Neural progenitor cell (in vitro differentiated cells): Measurements from ENCODE around the gene TREX2. TPM values are rescaled to one million over a fixed set of nuclear protein-coding genes. Genes with fewer than 3 reads are reported as not detected.

Source experiments
- DNase-seq: peaks from one replicate; pipeline ENCODE4 v3.0.0-alpha.2; 2016; ENCODE audit warnings: low spot score
- H2AFZ ChIP-seq: fragments of 200-600 bp; sonication (generic); replicated peaks from 2 replicates; pipeline ENCODE4 v1.6.1; 2016; ENCODE audit warnings: antibody characterized with exemption
- H3F3A ChIP-seq: fragments of 200-600 bp; sonication (generic); 2 replicates; pipeline ENCODE4 v1.6.1; 2016; ENCODE audit warnings: antibody characterized with exemption, low read depth
- H3K27ac ChIP-seq: fragments of 200-600 bp; sonication (generic); 2 replicates; pipeline ENCODE4 v1.5.1; 2016; ENCODE audit warnings: mild to moderate bottlenecking
- H3K27me3 ChIP-seq: fragments of 200-600 bp; sonication (generic); 2 replicates; pipeline ENCODE4 v1.6.1; 2016; ENCODE audit warnings: mild to moderate bottlenecking, moderate library complexity
- H3K36me3 ChIP-seq: fragments of 200-600 bp; sonication (generic); 2 replicates; pipeline ENCODE4 v1.5.1; 2016
- H3K4me1 ChIP-seq: fragments of 200-600 bp; sonication (generic); 2 replicates; pipeline ENCODE4 v1.6.1; 2016; ENCODE audit warnings: mixed run types
- H3K4me2 ChIP-seq: fragments of 200-600 bp; sonication (generic); 2 replicates; pipeline ENCODE4 v1.6.1; 2016
- H3K4me3 ChIP-seq: fragments of 200-600 bp; sonication (generic); 2 replicates; pipeline ENCODE4 v1.5.1; 2016
- H3K79me2 ChIP-seq: fragments of 200-600 bp; sonication (generic); 2 replicates; pipeline ENCODE4 v1.6.1; 2016; ENCODE audit warnings: low read depth
- H3K9ac ChIP-seq: fragments of 200-600 bp; sonication (generic); 2 replicates; pipeline ENCODE4 v1.6.1; 2016
- H3K9me3 ChIP-seq: fragments of 200-600 bp; sonication (generic); 2 replicates; pipeline ENCODE4 v1.5.1; 2016; ENCODE audit warnings: low read depth
- H4K20me1 ChIP-seq: fragments of 200-600 bp; sonication (generic); 2 replicates; pipeline ENCODE4 v1.6.1; 2016; ENCODE audit warnings: low read depth
- H3K27ac Mint-ChIP-seq: 3 replicates; pipeline ENCODE4 v1.8.0; 2021; ENCODE audit warnings: mixed read lengths
- H3K27me3 Mint-ChIP-seq: 2 replicates; pipeline ENCODE4 v1.8.0; 2022; ENCODE audit warnings: low read depth, mild to moderate bottlenecking, inconsistent platforms, moderate library complexity, mixed read lengths; ENCODE audit not compliant: insufficient read depth
- H3K36me3 Mint-ChIP-seq: 3 replicates; pipeline ENCODE4 v1.8.0; 2021; ENCODE audit warnings: mixed read lengths
- H3K4me1 Mint-ChIP-seq: 3 replicates; pipeline ENCODE4 v1.8.0; 2021; ENCODE audit warnings: mixed read lengths
- H3K4me3 Mint-ChIP-seq: 3 replicates; pipeline ENCODE4 v1.8.0; 2021; ENCODE audit warnings: mild to moderate bottlenecking, moderate library complexity, mixed read lengths
- H3K9me3 Mint-ChIP-seq: 3 replicates; pipeline ENCODE4 v1.8.0; 2020; ENCODE audit warnings: mixed read lengths
- CTCF ChIP-seq: fragments of 200-600 bp; sonication (generic); IDR thresholded peaks from 2 replicates; pipeline ENCODE4 v1.5.1; 2017; ENCODE audit warnings: antibody characterized with exemption, mild to moderate bottlenecking
- EZH2 ChIP-seq: fragments of 200-600 bp; sonication (generic); IDR thresholded peaks from 2 replicates; pipeline ENCODE4 v1.6.1; 2017; ENCODE audit warnings: antibody characterized with exemption, mild to moderate bottlenecking, moderate library complexity
- EZH2phosphoT487 ChIP-seq: fragments of 200-600 bp; sonication (generic); IDR thresholded peaks from 2 replicates; pipeline ENCODE4 v1.6.1; 2017; ENCODE audit warnings: antibody characterized with exemption
- total RNA-seq: library from RNA; depleted of rRNA; stranded (reverse); fragments of >200 nt; gene quantifications from 2 replicates; pipeline ENCODE4 v1.2.3, GENCODE V29; 2015; ENCODE audit warnings: low replicate concordance

TREX2 gene
- total RNA-seq, 1 donor from 2014 or later = not detected

GRCh38 chrX:153420851-153421599 lies 24.8 kb downstream of the TREX2 start:
- Histone ChIP-seq H3F3A (no peaks in the 10 kb centered on the region), H3K9me3 (no peaks in the 10 kb centered on the region), H3K79me2 (no peaks in the 10 kb centered on the region), H3K9ac (no peak overlapping the region), H3K27me3 (no peaks in the 10 kb centered on the region), H3K4me3 (no peak overlapping the region), H2AFZ (no peak overlapping the region), H3K27ac (no peak overlapping the region), H4K20me1 (no peaks in the 10 kb centered on the region), H3K4me2 (no peak overlapping the region), H3K4me1 (no peaks in the 10 kb centered on the region), H3K36me3 (no peaks in the 10 kb centered on the region)
- peaks cover 2% of the 10 kb centered on the region for H3K27me3 Mint-ChIP-seq
- DNase-seq = no peak
- TF ChIP-seq EZH2phosphoT487 = no peak
- peaks cover 12% of the 10 kb centered on the region for H3K4me1 Mint-ChIP-seq
- no peak overlapping the region for H3K4me3 Mint-ChIP-seq
- no peaks in the 10 kb centered on the region for H3K36me3 Mint-ChIP-seq
- no peak overlapping the region for H3K27ac Mint-ChIP-seq
- peaks cover 33% of the 10 kb centered on the region for H3K9me3 Mint-ChIP-seq

GRCh38 chrX:153417637-153418036 lies 28.2 kb downstream of the TREX2 start:
- H3K4me1 Mint-ChIP-seq = peaks cover 12% of the 10 kb centered on the region

GRCh38 chrX:153416781-153417450 lies 28.9 kb downstream of the TREX2 start:
- Mint-ChIP-seq H3K4me3 (no peak overlapping the region), H3K36me3 (no peaks in the 10 kb centered on the region), H3K9me3 (peaks cover 31% of the 10 kb centered on the region), H3K4me1 (peaks cover 19% of the 10 kb centered on the region), H3K27me3 (peaks cover 8% of the 10 kb centered on the region), H3K27ac (no peak overlapping the region)
- no peak overlapping the region for H3K4me2 ChIP-seq
- H3K27me3 ChIP-seq = peaks cover 4% of the 10 kb centered on the region
- H3K36me3 ChIP-seq = no peaks in the 10 kb centered on the region
- H3K4me3 ChIP-seq = no peak overlapping the region
- H3F3A ChIP-seq = no peaks in the 10 kb centered on the region
- no peak overlapping the region for H3K27ac ChIP-seq
- no peaks in the 10 kb centered on the region for H3K9me3 ChIP-seq
- H3K9ac ChIP-seq = no peak overlapping the region
- no peak overlapping the region for H2AFZ ChIP-seq
- DNase-seq = no peak
- no peak for TF ChIP-seq EZH2phosphoT487
- no peak for TF ChIP-seq CTCF
- no peaks in the 10 kb centered on the region for H3K4me1 ChIP-seq
- no peaks in the 10 kb centered on the region for H4K20me1 ChIP-seq
- H3K79me2 ChIP-seq = no peaks in the 10 kb centered on the region

More at GRCh38 chrX:153417637-153418036, 28.2 kb downstream of the TREX2 start:
- DNase-seq = no peak
- TF ChIP-seq CTCF = no peak
- TF ChIP-seq EZH2phosphoT487 = no peak
- no peak for TF ChIP-seq EZH2
- Histone ChIP-seq H3K4me1 (no peaks in the 10 kb centered on the region), H3K79me2 (no peaks in the 10 kb centered on the region), H3K27ac (no peak overlapping the region), H3K27me3 (no peaks in the 10 kb centered on the region), H3K9me3 (no peaks in the 10 kb centered on the region), H4K20me1 (no peaks in the 10 kb centered on the region), H3F3A (no peaks in the 10 kb centered on the region), H2AFZ (no peak overlapping the region), H3K36me3 (no peaks in the 10 kb centered on the region), H3K4me2 (no peak overlapping the region), H3K9ac (no peak overlapping the region), H3K4me3 (no peak overlapping the region)
- H3K27ac Mint-ChIP-seq = no peak overlapping the region
- no peaks in the 10 kb centered on the region for H3K36me3 Mint-ChIP-seq
- H3K4me3 Mint-ChIP-seq = no peak overlapping the region
- H3K9me3 Mint-ChIP-seq = peaks cover 27% of the 10 kb centered on the region
- H3K27me3 Mint-ChIP-seq = peaks cover 5% of the 10 kb centered on the region
